ENCODE data around the gene PLA2G4B.

- TF ChIP-seq CTCF (IDR thresholded peaks at IDR 0.05) (no peak), POLR2A (IDR thresholded peaks at IDR 0.05) (no peak)
These were observed 29.5 kb upstream of the PLA2G4B start for GRCh38 chr15:41809121-41809520.
